ENCODE measurements around the gene UGT1A10.

DNA sequence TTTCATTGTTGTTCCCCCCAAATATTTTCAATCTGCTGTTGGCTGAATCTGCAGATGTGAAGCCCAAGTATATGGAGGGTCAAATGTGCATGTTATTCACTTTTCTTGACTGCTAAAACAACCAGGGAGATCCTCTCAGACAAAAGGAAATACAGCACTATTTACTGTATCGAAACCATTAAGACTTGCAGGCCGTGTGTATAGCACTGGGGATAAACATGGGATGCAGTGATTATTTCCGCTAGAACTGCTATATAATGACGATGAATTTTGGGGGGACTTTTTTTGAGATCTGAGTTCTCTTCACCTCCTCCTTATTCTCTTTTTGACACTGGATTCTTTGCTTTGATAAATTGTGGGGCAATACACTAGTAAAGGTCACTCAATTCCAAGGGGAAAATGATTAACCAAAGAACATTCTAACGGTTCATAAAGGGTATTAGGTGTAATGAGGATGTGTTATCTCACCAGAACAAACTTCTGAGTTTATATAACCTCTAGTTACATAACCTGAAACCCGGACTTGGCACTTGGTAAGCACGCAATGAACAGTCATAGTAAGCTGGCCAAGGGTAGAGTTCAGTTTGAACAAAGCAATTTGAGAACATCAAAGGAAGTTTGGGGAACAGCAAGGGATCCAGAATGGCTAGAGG, 120.3 kb downstream of the UGT1A10 start:
- TF ChIP-seq TAF1 (IDR thresholded peaks at IDR 0.05; ENCODE audit: low read depth) (no peak), TEAD4 (IDR thresholded peaks at IDR 0.05) (no peak), MAX (IDR thresholded peaks at IDR 0.05) (no peak), FOXM1 (IDR thresholded peaks at IDR 0.05; ENCODE audit: borderline replicate concordance, low read depth) (no peak), EGR1 (IDR thresholded peaks at IDR 0.05) (no peak), RAD21 (IDR thresholded peaks at IDR 0.05; ENCODE audit: low read depth) (no peak), USF1 (IDR thresholded peaks at IDR 0.05) (no peak), YY1 (IDR thresholded peaks at IDR 0.05; ENCODE audit: low read depth) (no peak), TCF12 (IDR thresholded peaks at IDR 0.05; ENCODE audit: low read depth) (no peak), NFIC (IDR thresholded peaks at IDR 0.05) (no peak), EP300 (IDR thresholded peaks at IDR 0.05; ENCODE audit: borderline replicate concordance) (no peak)

All from Ishikawa (cell line).